GM06990 (cell line): Measurements from ENCODE around the gene GOLGA6L10.
"Not testable (repeated sequence)": the region's sequence is repeated elsewhere in the genome, so short reads cannot be mapped to it uniquely, and the experiment has no call there.

ENCODE experiments used
- DNase-seq: peaks from one replicate; pipeline ENCODE4 v3.0.0-alpha.2; 2011; ENCODE audit not compliant: insufficient read length; ENCODE audit errors: extremely low read depth
- H3K27me3 ChIP-seq: replicated peaks from 2 replicates; pipeline ENCODE4 v1.6.0; 2011; ENCODE audit warnings: low read length; ENCODE audit not compliant: control insufficient read depth, insufficient read depth
- H3K36me3 ChIP-seq: 2 replicates; pipeline ENCODE4 v1.5.1; 2011; ENCODE audit warnings: low read length; ENCODE audit not compliant: control insufficient read depth, insufficient read depth
- H3K4me3 ChIP-seq: replicated peaks from 2 replicates; pipeline ENCODE4 v1.5.1; 2011; ENCODE audit warnings: low read depth, mild to moderate bottlenecking, control low read depth, low read length
- CTCF ChIP-seq: IDR thresholded peaks from 2 replicates; pipeline ENCODE4 v1.5.1; 2011; ENCODE audit warnings: low read length, control low read depth, mild to moderate bottlenecking, inconsistent platforms; ENCODE audit not compliant: insufficient read depth, poor library complexity, severe bottlenecking

The GOLGA6L10 gene

GRCh38 chr15:82312586-82313349 lies 36.5 kb downstream of the GOLGA6L10 start:
- no peak for DNase-seq
- no peak overlapping the region for H3K4me3 ChIP-seq

GRCh38 chr15:82311321-82311720 lies 38.0 kb downstream of the GOLGA6L10 start:
- not testable (repeated sequence) for DNase-seq, H3K36me3 ChIP-seq, H3K4me3 ChIP-seq, H3K27me3 ChIP-seq

More at GRCh38 chr15:82312586-82313349, 36.5 kb downstream of the GOLGA6L10 start:
- TF ChIP-seq CTCF, result no peak
- no peaks in the 10 kb centered on the region for H3K27me3 ChIP-seq
- no peaks in the 10 kb centered on the region for H3K36me3 ChIP-seq

- no peak for TF ChIP-seq CTCF
- H3K27me3 ChIP-seq, result 0 out of 2 replicates have a peak, but pooled peaks cover 2% of the 10 kb centered on the region
- no peak overlapping the region for H3K4me3 ChIP-seq
- H3K36me3 ChIP-seq, result no peaks in the 10 kb centered on the region
- no peak for DNase-seq
Observed at GRCh38 chr15:82309802-82310201, 39.5 kb downstream of the GOLGA6L10 start.

GRCh38 chr15:82307714-82308081 lies 41.6 kb downstream of the GOLGA6L10 start:
- TF ChIP-seq CTCF, result no peak

GRCh38 chr15:82306791-82307713 lies 42.2 kb downstream of the GOLGA6L10 start:
- Histone ChIP-seq H3K27me3 (0 out of 2 replicates have a peak, but pooled peaks cover 2% of the 10 kb centered on the region), H3K4me3 (no peak overlapping the region), H3K36me3 (no peaks in the 10 kb centered on the region)
- DNase-seq, result no peak
- no peak for TF ChIP-seq CTCF

More at GRCh38 chr15:82307714-82308081, 41.6 kb downstream of the GOLGA6L10 start:
- H3K27me3 ChIP-seq, result 0 out of 2 replicates have a peak, but pooled peaks cover 2% of the 10 kb centered on the region
- H3K36me3 ChIP-seq, result no peaks in the 10 kb centered on the region
- H3K4me3 ChIP-seq, result no peak overlapping the region
- DNase-seq, result no peak

- H3K36me3 ChIP-seq, result no peaks in the 10 kb centered on the region
- H3K27me3 ChIP-seq, result 0 out of 2 replicates have a peak, but pooled peaks cover 2% of the 10 kb centered on the region
- DNase-seq, result no peak
- TF ChIP-seq CTCF, result no peak
- no peak overlapping the region for H3K4me3 ChIP-seq
Observed at GRCh38 chr15:82305621-82306048, 43.6 kb downstream of the GOLGA6L10 start.
